ENCODE results near the gene NSG1.

Gene NSG1

DNA sequence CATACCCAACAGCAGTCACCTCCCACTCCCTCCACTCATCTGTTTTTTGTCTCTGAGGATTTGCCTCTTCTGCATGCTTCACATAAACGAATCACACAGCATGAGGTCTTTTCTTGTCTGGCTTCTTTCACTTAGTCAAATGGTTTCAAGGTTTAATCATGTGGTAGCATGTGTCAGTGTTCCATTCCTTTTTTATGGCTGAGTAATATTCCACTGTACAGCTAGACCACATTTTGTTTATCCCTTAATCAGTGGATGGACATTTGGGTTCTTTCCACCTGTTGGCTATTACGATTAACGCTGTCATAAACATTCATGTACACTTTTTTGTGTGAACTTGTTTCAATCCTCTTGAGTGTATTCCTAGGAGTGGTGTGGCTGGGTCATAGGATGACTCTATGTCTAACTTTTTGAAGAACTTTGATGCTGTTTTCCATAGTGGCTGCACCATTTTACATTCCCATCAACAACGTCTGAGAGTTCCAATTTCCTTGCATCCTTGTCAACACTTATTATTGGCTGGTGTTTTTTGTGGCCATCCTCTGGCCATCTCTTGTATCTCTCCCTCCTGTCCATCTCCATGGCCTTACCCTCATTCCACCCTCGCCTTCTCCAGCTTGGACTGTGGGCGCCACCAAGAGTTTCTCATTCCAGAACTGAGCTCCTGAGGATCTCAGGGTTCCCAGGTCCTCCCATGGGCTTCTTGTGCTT is 12.4 kb upstream of the NSG1 start:
- DNase-seq: no peak

DNA sequence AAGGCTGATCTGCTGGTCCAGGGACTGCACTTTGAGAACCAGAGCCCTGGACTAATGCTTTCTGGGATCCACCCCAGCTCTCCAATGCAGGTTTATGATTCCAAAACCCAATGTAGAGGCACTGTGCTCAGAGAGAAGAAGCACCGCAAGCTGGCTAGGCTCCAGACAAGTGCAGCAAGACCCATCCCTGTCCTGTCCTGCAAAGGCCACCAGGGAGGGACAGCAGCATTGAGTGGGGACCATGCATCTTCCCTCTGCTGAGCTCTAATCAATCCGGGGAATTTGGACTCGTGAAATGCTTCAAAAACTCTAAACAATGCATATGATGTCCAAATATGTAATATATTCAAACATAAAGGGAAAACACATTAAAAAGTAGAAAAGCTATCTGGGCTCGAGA is 10.8 kb upstream of the NSG1 start:
- no peak for DNase-seq

- no peak for DNase-seq
Measured at GRCh38 chr4:4377191-4377590, 9.7 kb upstream of the NSG1 start.

DNA sequence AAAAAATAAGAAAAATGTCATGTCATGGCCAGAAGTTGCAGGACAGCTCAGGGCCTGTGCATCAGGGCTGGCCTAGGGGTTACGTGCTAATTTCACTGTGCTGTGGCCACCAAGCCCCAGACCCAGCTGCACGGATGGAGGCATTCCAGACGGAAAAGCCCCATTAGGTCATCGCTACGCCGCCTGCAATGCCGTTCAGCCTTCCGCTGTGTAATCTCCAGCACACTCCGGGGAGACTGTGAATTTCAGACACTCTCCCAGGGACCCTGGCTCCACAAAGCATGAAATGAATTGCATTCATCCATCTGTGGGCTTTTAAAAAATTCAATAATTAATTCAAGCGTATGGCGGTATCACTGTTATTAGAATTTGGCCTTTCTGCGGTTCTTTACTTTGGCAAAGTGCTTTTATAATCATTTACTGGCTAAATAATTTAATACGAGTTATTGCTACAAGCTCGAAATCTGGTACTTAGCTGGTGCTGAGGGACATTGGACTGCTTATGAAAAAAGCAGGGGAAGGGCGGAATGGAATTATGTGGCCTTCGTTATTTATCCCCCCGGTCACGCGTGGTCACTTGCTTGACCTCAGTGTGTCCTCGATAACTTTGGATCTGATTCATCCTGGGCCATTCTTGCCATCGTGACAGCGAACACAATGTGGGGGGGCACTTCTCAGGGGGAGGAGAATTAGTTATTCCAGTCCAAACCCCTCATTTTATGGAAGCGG is 9.0 kb upstream of the NSG1 start:
- DNase-seq: no peak

DNA sequence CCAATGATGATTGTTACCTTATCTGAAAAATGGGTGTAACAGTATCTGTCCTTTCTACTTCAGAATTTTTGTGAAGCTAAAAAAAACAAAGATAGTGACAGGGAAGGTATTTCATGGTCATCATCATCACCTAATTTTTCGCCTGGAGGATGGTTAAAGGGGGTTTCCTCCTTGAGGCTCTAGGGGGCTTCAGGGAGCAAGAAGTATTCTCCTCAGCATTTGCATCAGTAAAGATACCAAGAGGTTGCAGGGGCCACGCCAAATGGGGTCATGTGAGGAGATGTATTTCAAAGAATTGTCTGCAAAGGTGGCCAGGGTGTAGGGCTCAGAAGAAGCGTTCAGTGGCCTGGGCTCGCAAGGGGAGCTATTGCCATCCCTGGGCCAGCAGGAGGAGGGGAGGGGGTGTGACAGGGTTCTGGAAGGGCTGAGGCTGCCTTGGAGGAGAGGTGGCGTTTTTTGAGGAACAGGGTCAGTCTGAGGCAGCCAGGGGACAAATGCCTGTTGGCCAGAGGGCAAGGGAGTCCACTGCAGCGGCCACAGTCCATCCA is 7.3 kb upstream of the NSG1 start:
- no peak for DNase-seq

- DNase-seq: no peak
Measured at GRCh38 chr4:4383085-4383484, 3.8 kb upstream of the NSG1 start.

- DNase-seq: peak; percentile 51
Measured at GRCh38 chr4:4384837-4385236, 2.1 kb upstream of the NSG1 start.

- no peak for DNase-seq
Measured at GRCh38 chr4:4385729-4386295, 1.1 kb upstream of the NSG1 start.

GRCh38 chr4:4386296-4386735 is 586 bp upstream of the NSG1 start:
- DNase-seq: peak; percentile 45

GRCh38 chr4:4387531-4388310 is 819 bp downstream of the NSG1 start:
- peak; percentile 28 for DNase-seq

DNA sequence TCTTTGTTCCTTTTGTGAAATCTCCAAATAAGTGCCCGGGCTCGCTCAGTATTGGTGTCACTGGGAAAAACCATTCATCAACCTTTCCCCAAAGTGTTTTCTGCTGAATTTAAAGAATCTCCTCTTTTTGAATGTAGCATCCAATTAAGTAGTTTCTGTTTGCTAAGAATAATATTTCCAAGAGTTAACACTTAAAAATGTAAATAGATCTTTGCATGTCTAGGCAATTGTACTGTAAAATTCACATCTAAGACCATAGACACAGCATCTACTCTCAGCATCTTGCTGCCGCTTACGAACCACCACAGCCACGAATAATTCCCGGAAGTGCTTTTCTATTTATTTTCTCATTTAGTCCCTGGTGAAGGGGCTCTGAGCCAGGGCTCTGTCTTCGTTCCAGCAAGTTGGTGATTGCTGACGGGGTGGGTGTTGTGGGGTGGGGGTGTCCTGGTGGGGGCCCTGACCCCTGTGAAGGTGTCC is 1.4 kb downstream of the NSG1 start:
- no peak for DNase-seq

- DNase-seq: no peak
Measured at GRCh38 chr4:4388836-4389575, 2.1 kb downstream of the NSG1 start.

DNA sequence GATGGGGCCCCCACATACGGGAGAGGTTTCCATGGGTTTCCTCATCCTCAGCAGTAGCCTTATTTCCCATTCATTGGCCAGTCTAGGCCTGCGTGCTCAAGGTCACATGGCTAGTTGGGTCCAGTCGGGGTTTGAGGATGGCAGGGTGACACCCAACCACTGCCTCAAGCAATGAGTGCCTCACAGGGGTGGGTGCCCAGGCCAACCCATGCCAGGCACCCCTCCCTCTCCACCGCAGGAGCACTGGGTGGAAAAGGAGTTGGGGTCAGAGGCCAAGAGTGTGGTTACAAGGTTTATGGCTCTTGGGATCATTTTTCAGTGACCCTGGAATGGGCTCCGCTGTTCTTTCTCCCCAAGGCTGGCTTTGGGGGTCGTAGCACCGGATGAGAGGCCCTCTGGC is 3.1 kb downstream of the NSG1 start:
- DNase-seq: no peak

- no peak for DNase-seq
Measured at GRCh38 chr4:4390515-4391240, 3.8 kb downstream of the NSG1 start.

DNA sequence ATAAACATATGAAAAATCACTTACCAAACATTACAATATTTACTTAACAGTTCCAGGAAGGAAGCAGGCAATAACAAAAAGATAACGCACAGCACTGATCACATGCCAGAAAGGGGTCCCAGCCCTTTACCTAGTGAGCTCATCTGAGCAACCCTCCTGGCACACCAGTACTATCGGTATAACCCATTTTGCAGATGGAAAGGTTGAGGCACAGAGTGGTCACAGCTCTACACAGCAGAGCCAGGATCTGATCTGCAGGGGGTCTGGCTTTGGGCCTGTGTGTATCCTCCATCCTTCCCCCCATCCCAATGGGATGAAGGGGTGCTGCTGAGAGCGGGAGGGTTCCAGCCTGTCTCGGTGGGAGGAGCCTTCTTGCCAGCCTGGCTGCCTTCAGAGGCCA is 5.0 kb downstream of the NSG1 start:
- DNase-seq: no peak

GRCh38 chr4:4392501-4393183 is 5.7 kb downstream of the NSG1 start:
- no peak for DNase-seq

GRCh38 chr4:4394644-4395043 is 7.7 kb downstream of the NSG1 start:
- DNase-seq: no peak

GRCh38 chr4:4395371-4395770 is 8.5 kb downstream of the NSG1 start:
- DNase-seq: no peak

GRCh38 chr4:4395849-4396627 is 9.1 kb downstream of the NSG1 start:
- no peak for DNase-seq

All from stimulated activated CD8-positive, alpha-beta memory T cell treated with anti-CD3 and anti-CD28 coated beads, Interleukin-4, amount 100 ng/mL, for 48 hours (primary cell).